Measurements from ENCODE around the gene NEUROD2.

- TF ChIP-seq CTCF (IDR thresholded peaks at IDR 0.05) = no peak
- no peak for TF ChIP-seq POLR2A (IDR thresholded peaks at IDR 0.05)
Observed at GRCh38 chr17:39566094-39566850, 41.4 kb downstream of the NEUROD2 start.

Measured in thyroid gland (tissue), 4 donors.